Lower leg skin (tissue), 3 donors: Measurements from ENCODE around the gene STK36.

Experiments used
- CTCF ChIP-seq, 3 donors: fragments of 450-650 bp; IDR thresholded peaks; one replicate each; pipeline ENCODE4 v1.5.1; 2016; ENCODE audit warnings: antibody characterized with exemption in 3 of 3, mild to moderate bottlenecking in 3 of 3, moderate library complexity in 2 of 3
- POLR2A ChIP-seq, 2 donors: fragments of 450-650 bp; IDR thresholded peaks; one replicate each; pipeline ENCODE4 v1.6.1; 2016 to 2017; ENCODE audit warnings: antibody characterized with exemption in 2 of 2, mild to moderate bottlenecking in 1 of 2, moderate library complexity in 1 of 2

DNA sequence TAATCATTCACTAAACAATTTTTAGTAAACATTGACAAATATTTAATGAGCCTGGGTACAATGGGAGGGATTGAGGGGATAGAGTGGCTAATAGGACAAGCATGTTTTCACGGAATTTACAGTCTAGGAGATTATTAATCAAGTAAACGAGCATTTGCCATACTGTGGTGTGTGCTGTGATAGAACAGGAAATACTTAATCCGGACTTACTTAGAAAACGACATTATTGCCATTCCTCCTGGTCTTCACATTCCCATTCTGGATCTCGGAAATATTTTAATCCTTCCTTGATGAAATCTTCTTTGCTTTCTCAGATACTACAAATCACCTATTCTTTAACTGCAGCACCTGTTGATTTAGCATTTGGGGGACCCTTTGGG, 39.7 kb downstream of the STK36 start:
- TF ChIP-seq CTCF (IDR thresholded peaks at IDR 0.05) = no peak
- TF ChIP-seq POLR2A (IDR thresholded peaks at IDR 0.05) = no peak
